GM19452 (cell line): ENCODE data around the gene TSPAN6.

Experiments
- ATAC-seq: cut with Tn5 transposase; IDR thresholded peaks from one replicate; pipeline ENCODE4 v1.9.1; 2021; ENCODE audit not compliant: unreplicated experiment

TSPAN6 gene

DNA sequence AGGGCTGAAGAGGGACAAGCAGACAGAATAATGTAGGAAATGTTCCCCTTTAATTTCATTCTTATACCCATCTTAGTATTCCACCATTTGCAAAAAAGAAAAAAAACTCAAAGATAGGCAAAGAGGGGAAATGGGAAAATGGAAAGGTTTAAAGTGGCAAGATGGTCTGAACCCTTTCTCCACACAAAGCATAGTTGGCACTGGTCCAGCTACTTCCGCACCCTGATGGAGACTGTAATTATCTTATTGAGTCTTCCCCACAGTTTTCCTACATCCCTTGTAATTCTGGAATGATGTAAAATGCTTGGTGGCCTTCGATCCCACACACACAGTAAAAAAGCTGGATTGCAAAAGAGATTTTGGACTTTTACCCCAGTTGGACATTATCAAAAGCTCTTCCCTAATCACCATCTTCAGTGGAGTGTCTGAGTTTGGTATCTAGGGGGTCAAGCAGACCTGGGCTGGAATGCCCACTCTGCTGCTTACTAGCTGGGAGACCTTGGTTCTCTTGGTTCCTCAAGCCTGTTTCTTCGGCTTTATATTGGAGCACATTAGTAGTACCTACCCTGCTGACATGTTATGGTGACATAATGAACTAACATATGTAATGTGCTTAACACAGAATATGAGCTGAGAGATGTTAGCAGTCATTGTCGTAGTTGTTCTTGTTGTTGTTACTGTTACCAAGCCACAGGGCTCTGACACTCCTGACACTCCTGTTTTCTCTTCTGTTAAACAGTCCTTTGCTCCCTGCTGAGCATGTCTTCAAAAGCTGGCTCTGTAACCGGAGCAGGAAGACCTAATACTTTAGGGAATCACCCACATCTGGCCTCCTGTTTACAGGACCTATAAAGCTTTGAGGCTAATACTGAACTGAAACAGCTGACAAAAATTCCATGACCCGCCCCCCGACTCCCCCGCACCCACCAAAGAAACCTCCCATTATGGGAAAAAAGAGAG lies 12.1 kb upstream of the TSPAN6 start:
- ATAC-seq, result no peak

DNA sequence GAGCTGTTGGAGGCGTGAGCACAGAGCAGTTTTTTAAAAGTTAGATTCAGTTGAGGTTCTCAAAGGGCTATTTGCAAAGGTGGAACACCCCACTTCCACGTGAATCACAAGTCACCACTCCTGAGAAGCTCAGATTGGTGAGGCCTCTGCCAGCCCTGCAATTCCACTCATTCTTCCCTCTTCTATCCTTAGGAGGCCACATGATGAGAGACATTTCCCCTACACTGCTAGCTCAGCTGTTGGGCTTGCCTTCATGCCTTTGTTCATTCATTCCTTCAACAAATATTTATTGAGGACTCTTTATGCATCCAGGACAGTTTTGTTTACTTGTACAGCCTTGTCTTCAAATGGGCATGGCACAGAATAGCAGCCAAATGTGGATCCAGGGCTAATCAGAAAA lies 11.1 kb upstream of the TSPAN6 start:
- no peak for ATAC-seq

DNA sequence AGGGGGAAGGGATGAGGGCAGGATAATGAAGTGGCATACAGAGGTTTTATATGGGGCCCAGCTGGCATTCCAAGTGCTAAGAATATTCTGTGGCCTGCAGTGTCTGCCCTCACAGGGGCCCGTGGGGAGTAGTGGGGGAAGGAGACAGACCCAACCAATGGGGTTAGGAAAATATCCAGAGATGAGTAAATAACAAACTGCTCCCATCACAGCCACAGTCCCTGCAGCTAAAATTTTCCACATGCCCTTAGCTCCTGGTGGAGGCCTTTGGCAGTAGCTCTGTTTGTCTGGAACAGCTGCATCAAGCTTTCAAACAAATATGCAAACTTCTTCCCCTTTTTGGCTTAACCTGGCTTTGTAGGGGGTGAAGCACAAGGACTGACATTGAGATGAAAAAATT lies 10.5 kb upstream of the TSPAN6 start:
- no peak for ATAC-seq

- ATAC-seq, result no peak
Measured at GRCh38 chrX:100645106-100645505, 8.5 kb upstream of the TSPAN6 start.

- no peak for ATAC-seq
Measured at GRCh38 chrX:100643956-100644860, 7.6 kb upstream of the TSPAN6 start, which contains the start of gene SRPX2. Gene SRPX2 (plus strand): TSS chrX:100644199. CDS start chrX:100646323, 2,124 bp downstream.

DNA sequence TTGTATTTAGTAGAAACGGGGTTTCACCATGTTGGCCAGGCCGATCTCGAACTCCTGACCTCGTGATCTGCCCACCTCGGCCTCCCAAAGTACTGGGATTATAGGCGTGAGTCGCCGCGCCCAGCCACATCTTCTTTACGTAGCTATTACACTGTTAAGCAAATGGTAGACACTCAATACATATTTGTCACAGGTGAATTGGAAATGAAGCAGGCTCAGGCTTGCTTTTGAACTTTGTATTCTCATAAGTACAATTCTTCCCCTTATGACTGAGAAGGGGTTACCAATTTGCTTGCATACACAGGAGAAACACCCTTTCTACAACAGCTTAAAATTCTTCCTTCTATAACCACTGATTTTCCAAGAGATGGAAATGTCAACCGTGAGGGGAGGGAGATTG lies 6.6 kb upstream of the TSPAN6 start:
- no peak for ATAC-seq

- ATAC-seq, result no peak
Measured at GRCh38 chrX:100642290-100642689, 5.7 kb upstream of the TSPAN6 start.

GRCh38 chrX:100635989-100636320 lies 651 bp downstream of the TSPAN6 start:
- ATAC-seq, result no peak

DNA sequence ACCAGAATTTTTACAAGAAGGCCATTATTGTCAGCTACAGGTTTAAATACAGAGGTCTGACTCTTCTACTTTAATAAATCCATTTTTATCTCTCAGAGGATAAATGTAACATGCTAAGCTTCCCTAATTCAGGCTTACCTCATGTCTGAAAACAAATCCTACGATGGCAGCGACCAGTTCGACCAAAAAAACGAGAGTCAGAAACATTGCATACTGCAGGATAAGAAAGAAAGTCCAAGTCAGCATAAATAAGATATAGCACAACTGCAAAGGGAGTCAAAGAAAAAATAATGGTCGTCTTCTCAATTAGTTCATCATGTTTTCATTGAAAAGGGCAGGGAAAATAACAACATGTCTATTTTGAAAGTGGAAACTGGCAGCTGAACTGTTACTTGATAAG lies 1.6 kb downstream of the TSPAN6 start:
- ATAC-seq, result no peak

DNA sequence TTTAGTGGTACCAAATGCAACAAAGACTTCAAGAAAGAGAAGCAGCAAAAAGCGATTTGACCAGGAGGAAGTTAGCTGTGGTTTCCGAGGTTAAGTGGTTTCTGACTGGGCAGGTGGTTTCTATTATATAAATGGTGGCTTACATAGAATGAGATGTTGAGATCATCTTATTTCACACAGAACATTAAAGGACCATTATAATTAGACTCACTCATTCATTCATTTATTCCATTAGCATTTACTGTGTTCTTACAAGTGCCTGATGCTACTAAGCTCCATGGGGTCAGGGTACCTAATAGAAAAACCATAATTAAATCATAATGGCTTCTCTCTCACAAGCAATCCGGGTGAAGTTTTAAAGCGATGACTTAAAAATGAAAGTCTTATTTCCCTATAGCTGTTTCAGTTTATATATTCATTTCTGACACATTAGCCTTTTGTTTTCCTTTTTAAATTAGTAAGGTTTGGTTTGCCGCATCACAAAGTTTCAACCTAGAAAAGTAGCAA lies 10.6 kb downstream of the TSPAN6 start:
- ATAC-seq, result peak; percentile 95

GRCh38 chrX:100623001-100623400 lies 13.6 kb downstream of the TSPAN6 start:
- ATAC-seq, result no peak

- ATAC-seq, result peak; percentile 99
Measured at GRCh38 chrX:100615005-100615404, 21.6 kb downstream of the TSPAN6 start.

- ATAC-seq, result no peak
Measured at GRCh38 chrX:100611951-100612350, 24.7 kb downstream of the TSPAN6 start.

DNA sequence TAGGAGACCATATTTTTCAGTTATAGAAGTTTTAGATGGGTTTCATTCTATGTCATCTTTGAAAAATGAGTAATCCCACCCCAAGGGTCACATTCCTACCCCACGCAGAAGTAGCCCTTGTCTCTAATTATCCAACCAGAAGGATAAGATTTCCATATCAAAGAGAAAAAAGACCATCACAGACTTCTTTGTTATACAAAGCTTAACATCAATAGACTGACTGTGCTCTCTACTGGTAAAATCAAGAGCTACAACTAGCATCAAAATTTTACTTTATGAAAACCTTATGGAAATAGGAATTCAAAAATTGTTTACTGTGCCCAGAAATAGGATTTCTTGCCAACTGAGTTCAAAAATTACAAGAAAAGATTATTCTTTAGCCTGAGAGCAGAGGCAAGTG lies 27.0 kb downstream of the TSPAN6 start:
- ATAC-seq, result no peak

- ATAC-seq, result no peak
Measured at GRCh38 chrX:100606753-100607152, 29.9 kb downstream of the TSPAN6 start.

GRCh38 chrX:100600758-100601157 lies 35.8 kb downstream of the TSPAN6 start:
- peak; percentile 87 for ATAC-seq

DNA sequence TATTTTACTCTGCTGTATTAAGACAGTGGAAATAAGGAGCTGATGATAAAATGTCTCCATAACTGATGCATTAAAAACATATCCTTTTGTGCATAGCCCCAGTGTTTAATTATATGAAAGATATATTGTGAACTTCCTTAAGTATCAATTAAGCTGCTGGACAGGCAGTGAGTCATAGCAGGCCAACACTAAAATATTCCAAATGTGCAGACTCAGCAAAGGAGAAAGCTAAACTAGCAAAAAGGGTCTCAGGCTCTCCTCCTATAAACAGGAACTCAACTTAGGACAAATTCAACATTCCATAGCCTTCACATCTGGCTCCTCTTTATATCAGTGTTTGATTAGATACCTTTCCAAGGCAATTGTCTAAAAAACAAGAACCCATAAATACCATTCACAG lies 36.3 kb downstream of the TSPAN6 start:
- no peak for ATAC-seq

DNA sequence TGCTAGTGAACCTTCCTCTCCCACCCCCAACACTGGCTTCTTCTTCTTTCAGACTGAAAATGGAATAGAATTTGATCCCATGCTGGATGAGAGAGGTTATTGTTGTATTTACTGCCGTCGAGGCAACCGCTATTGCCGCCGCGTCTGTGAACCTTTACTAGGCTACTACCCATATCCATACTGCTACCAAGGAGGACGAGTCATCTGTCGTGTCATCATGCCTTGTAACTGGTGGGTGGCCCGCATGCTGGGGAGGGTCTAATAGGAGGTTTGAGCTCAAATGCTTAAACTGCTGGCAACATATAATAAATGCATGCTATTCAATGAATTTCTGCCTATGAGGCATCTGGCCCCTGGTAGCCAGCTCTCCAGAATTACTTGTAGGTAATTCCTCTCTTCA lies 37.1 kb downstream of the TSPAN6 start:
- ATAC-seq, result no peak

DNA sequence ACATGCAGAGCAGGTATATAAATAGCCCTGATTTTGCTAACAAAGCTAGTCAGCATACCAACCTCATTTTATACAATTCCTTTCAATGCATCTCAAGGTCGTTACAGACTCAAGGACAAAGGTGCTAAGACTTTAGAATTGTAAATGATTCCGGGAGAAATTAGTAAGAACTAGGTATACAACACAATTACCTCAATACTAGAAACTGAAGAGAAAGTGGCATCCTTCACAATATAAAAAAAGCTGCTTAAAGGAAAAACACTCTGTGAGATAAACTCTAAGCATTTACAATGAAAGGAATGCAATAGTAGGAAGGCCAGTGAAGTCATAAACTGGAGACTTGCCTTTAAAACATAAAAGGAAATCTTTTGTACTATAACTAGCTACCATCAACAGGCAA lies 40.0 kb downstream of the TSPAN6 start:
- ATAC-seq, result no peak

DNA sequence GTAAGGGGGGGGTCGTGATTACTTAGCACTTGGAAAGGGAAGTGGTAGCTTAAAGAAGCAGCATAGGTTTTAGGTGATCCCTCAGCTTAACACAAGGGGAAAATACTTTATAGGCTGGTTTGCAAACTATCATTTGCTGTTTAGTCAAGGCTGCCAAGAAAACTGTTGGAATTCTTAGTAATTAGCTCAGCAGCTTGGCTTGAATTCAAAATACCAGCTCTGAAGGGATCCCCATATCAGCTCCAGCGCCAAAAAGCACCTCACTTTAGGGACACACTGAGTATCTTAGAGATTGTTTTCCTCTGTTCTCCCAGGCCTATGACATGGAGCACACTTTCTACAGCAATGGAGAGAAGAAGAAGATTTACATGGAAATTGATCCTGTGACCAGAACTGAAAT lies 43.0 kb downstream of the TSPAN6 start:
- no peak for ATAC-seq

DNA sequence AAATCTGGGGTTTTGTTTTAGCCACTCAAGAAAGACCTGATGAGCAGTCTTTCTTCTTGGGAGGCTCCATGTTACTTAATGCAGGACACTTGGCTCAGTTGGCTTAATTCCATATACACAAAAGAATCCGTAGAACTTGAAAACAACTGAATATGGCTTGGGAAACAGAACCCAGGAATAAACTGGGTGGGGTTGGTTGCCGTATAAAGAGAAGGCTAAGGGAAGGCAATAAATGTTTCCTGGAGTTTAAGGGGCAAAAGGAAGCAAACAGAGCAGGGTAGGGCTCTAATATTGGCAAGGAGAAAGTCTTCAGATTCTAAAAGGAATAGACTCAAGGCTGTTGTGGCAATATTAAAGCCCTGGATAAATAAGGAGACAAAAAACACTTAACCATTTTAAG lies 43.5 kb downstream of the TSPAN6 start:
- no peak for ATAC-seq
